CD4-positive, alpha-beta T cell treated with Interleukin-6 at 100 ng/mL for 8 hours (primary cell): ENCODE results near the gene CLOCK.

ENCODE experiments used
- DNase-seq: peaks from one replicate; pipeline ENCODE4 v3.0.0-alpha.2; 2020; ENCODE audit warnings: mixed read lengths, low spot score

CLOCK gene

GRCh38 chr4:55416176-55416575 is 130.5 kb downstream of the CLOCK start:
- DNase-seq, result no peak

- no peak for DNase-seq
Measured at GRCh38 chr4:55411621-55412020, 135.1 kb downstream of the CLOCK start.

- no peak for DNase-seq
Measured at GRCh38 chr4:55410431-55410830, 136.3 kb downstream of the CLOCK start.

GRCh38 chr4:55409468-55410171 is 137.1 kb downstream of the CLOCK start:
- DNase-seq, result no peak

- no peak for DNase-seq
Measured at GRCh38 chr4:55407764-55408163, 138.9 kb downstream of the CLOCK start.

- no peak for DNase-seq
Measured at GRCh38 chr4:55407119-55407518, 139.6 kb downstream of the CLOCK start.

- no peak for DNase-seq
Measured at GRCh38 chr4:55406545-55406944, 140.2 kb downstream of the CLOCK start.

- no peak for DNase-seq
Measured at GRCh38 chr4:55405073-55405472, 141.6 kb downstream of the CLOCK start.

GRCh38 chr4:55399581-55399980 is 147.1 kb downstream of the CLOCK start:
- DNase-seq, result no peak

GRCh38 chr4:55398966-55399365 is 147.7 kb downstream of the CLOCK start:
- DNase-seq, result no peak

- no peak for DNase-seq
Measured at GRCh38 chr4:55398461-55398860, 148.2 kb downstream of the CLOCK start.

- no peak for DNase-seq
Measured at GRCh38 chr4:55397520-55398321, 149.0 kb downstream of the CLOCK start.

- no peak for DNase-seq
Measured at GRCh38 chr4:55397126-55397436, 149.6 kb downstream of the CLOCK start.

- DNase-seq, result no peak
Measured at GRCh38 chr4:55396308-55397125, 150.2 kb downstream of the CLOCK start.

GRCh38 chr4:55395529-55396307 is 151.0 kb downstream of the CLOCK start, which contains the start of gene TMEM165:
Gene TMEM165, plus strand, starts transcription at chr4:55395957. Its CDS starts 233 bp downstream, at chr4:55396190.
- DNase-seq, result peak; percentile 85

- DNase-seq, result no peak
Measured at GRCh38 chr4:55395218-55395528, 151.5 kb downstream of the CLOCK start.

- no peak for DNase-seq
Measured at GRCh38 chr4:55393461-55394320, 153.0 kb downstream of the CLOCK start.

- DNase-seq, result no peak
Measured at GRCh38 chr4:55386840-55387239, 159.9 kb downstream of the CLOCK start.

- DNase-seq, result no peak
Measured at GRCh38 chr4:55386073-55386472, 160.6 kb downstream of the CLOCK start.

- DNase-seq, result no peak
Measured at GRCh38 chr4:55385201-55385649, 161.5 kb downstream of the CLOCK start.

- no peak for DNase-seq
Measured at GRCh38 chr4:55382488-55383003, 164.2 kb downstream of the CLOCK start.
